CD4-positive, alpha-beta T cell (primary cell): ENCODE data around the gene SPHK1. TPM values are rescaled to one million over a fixed set of nuclear protein-coding genes. Genes with fewer than 3 reads are reported as not detected.

Experiments
- ATAC-seq: fragments of 200-7000 bp; cut with Tn5 transposase; one replicate; pipeline ENCODE4 v1.10.0; 2022; ENCODE audit warnings: mild to moderate bottlenecking; ENCODE audit not compliant: poor library complexity
- CTCF ChIA-PET: fragments of 350-600 bp; sonication (Branson Sonifier 250); formaldehyde crosslinking; loops from one replicate; lab custom pipeline; 2021; ENCODE audit warnings: antibody characterized with exemption, inconsistent platforms; lab: Charles Lee
- POLR2A ChIA-PET: fragments of 350-600 bp; sonication (Branson Sonifier 250); formaldehyde crosslinking; loops from one replicate; lab custom pipeline; 2021; ENCODE audit warnings: antibody characterized with exemption, inconsistent platforms; lab: Charles Lee
- DNase-seq, 14 experiments: peaks; one replicate each; pipeline ENCODE4 v3.0.0-alpha.2; 2013 to 2020; ENCODE audit warnings: mixed read lengths in 2 of 14
- H3K27ac ChIP-seq, 2 donors: one replicate each; pipeline versions ENCODE4 v1.5.1 to v1.7.0; 2013; ENCODE audit warnings: low read length in 2 of 2, low read depth in 1 of 2, mild to moderate bottlenecking in 1 of 2
- H3K27me3 ChIP-seq, 2 experiments: 1 replicate in 1 of 2; 2 replicates in 1 of 2; pipeline versions ENCODE4 v1.6.1 to v1.7.0; 2013; ENCODE audit warnings: low read length in 2 of 2, control low read depth in 1 of 2, mild to moderate bottlenecking in 1 of 2, moderate library complexity in 1 of 2; ENCODE audit not compliant: insufficient read depth in 2 of 2, control insufficient read depth in 1 of 2
- H3K36me3 ChIP-seq: one replicate; pipeline ENCODE4 v1.6.1; 2013; ENCODE audit warnings: low read length, control low read depth; ENCODE audit not compliant: insufficient read depth
- H3K4me1 ChIP-seq: one replicate; pipeline ENCODE4 v1.6.1; 2013; ENCODE audit warnings: low read length, control low read depth; ENCODE audit not compliant: insufficient read depth
- H3K4me3 ChIP-seq: one replicate; pipeline ENCODE4 v1.5.1; 2013; ENCODE audit warnings: mild to moderate bottlenecking, low read length, moderate library complexity
- H3K9me3 ChIP-seq, 2 experiments: 1 replicate in 1 of 2; 2 replicates in 1 of 2; pipeline versions ENCODE4 v1.6.1 to v1.7.0; 2013; ENCODE audit warnings: low read length in 2 of 2, mild to moderate bottlenecking in 2 of 2, control low read depth in 1 of 2, moderate library complexity in 1 of 2; ENCODE audit not compliant: control insufficient read depth in 1 of 2, insufficient read depth in 1 of 2
- H3K27ac Mint-ChIP-seq: one replicate; pipeline ENCODE4 v1.8.0; 2020; ENCODE audit warnings: mixed read lengths
- H3K27me3 Mint-ChIP-seq: one replicate; pipeline ENCODE4 v1.8.0; 2021; ENCODE audit warnings: mixed read lengths
- H3K36me3 Mint-ChIP-seq: one replicate; pipeline ENCODE4 v1.8.0; 2021; ENCODE audit warnings: low read depth, mixed read lengths
- H3K4me1 Mint-ChIP-seq: one replicate; pipeline ENCODE4 v1.8.0; 2021; ENCODE audit warnings: low read depth, mixed read lengths
- H3K4me3 Mint-ChIP-seq: one replicate; pipeline ENCODE4 v1.8.0; 2020; ENCODE audit warnings: mild to moderate bottlenecking, mixed read lengths
- H3K9me3 Mint-ChIP-seq: one replicate; pipeline ENCODE4 v1.8.0; 2020; ENCODE audit warnings: mixed read lengths
- CTCF ChIP-seq: fragments of 200-600 bp; IDR thresholded peaks from one replicate; pipeline ENCODE4 v1.8.0; 2022; ENCODE audit warnings: antibody characterized with exemption, mild to moderate bottlenecking
- intact Hi-C, 2 experiments: fragments of 100-400 bp; cut with DNase I in 1 of 2; cut with micrococcal nuclease in 1 of 2; formaldehyde crosslinking; loops; one replicate each; pipeline versions ENCODE4 v1.15.1 to v1.9.0; 2023 to 2025; cut with DNase I, micrococcal nuclease
- polyA plus RNA-seq, 2 donors: library from polyadenylated mRNA; unstranded; fragments of 120-200 nt; gene quantifications; one replicate each; pipeline ENCODE4 v1.2.1, GENCODE V29; 2013
- total RNA-seq, 174 experiments: library from RNA in 2 of 174; stranded (reverse) in 2 of 174; gene quantifications; one replicate each; pipeline ENCODE4 v1.2.3 and lab custom pipeline; 2021 to 2026

Gene SPHK1
- total RNA-seq (1 to 10 TPM in 1 of 2 experiments, under 1 TPM in 1; 0.45 to 1.1 TPM), total RNA-seq (lab: John Stamatoyannopoulos, UW) (0.16 to 41.9 (median 4.1) reads per million in 172 experiments)
- 1.4 TPM for polyA plus RNA-seq (2013, experiment 1 of 2)
- polyA plus RNA-seq (2013, experiment 2 of 2): 0.90 TPM

- ChIA-PET POLR2A (interaction anchor here (0.7 to 4.8 kb wide), 7 partner anchors 14 to 404 kb away, joined by 3 to 37 read pairs (median 4); partner anchors contain the start of genes PRPSAP1 and RHBDF2), CTCF (interaction anchor here (1.3 to 3.6 kb wide), 5 partner anchors 14 to 119 kb away, joined by 3 to 31 read pairs (median 11); partner anchors contain the start of genes PRPSAP1 and UBALD2)
- peak within 1 kb of the TSS; percentile 92 for H3K4me3 Mint-ChIP-seq
- peaks cover 4% of the 10 kb centered on the region for H3K27me3 Mint-ChIP-seq
- ATAC-seq: peak; percentile 40
- no peak for TF ChIP-seq CTCF
- H3K27ac Mint-ChIP-seq: no peak within 1 kb of the TSS
- peak in 12 of 14 experiments; percentile 23 to 80 (median 55) for DNase-seq
- Histone ChIP-seq H3K4me3 (peak within 1 kb of the TSS; percentile 62), H3K27me3 (peaks cover 4 to 7% of the 10 kb centered on the region in 2 experiments), H3K9me3 (no peaks in the 10 kb centered on the region), H3K27ac (no peak within 1 kb of the TSS), H3K36me3 (no peaks in the 10 kb centered on the region), H3K4me1 (peaks cover 33% of the 10 kb centered on the region)
- peaks cover 4% of the 10 kb centered on the region for H3K36me3 Mint-ChIP-seq
- no peaks in the 10 kb centered on the region for H3K9me3 Mint-ChIP-seq
- intact Hi-C loops: loop anchor here (2.0 to 10.0 kb wide), 2 partner anchors 32 to 400 kb away; partner anchors contain the start of gene PRPSAP1 (in 1 of the 2)
- peaks cover 6% of the 10 kb centered on the region for H3K4me1 Mint-ChIP-seq
Observed at GRCh38 chr17:76384222-76384986, at the start of gene SPHK1. SPHK1 (plus strand) TSS chr17:76384609; CDS start chr17:76385645, 1,036 bp downstream.

GRCh38 chr17:76335716-76336381 is 48.6 kb upstream of the SPHK1 start:
- Mint-ChIP-seq H3K4me3 (no peak overlapping the region), H3K9me3 (no peaks in the 10 kb centered on the region), H3K27ac (no peak overlapping the region), H3K27me3 (no peaks in the 10 kb centered on the region), H3K36me3 (peaks cover 27% of the 10 kb centered on the region), H3K4me1 (no peaks in the 10 kb centered on the region)
- no peaks in the 10 kb centered on the region for H3K27me3 ChIP-seq
- ATAC-seq (no peak), DNase-seq (no peak)
- peaks cover 12% of the 10 kb centered on the region for H3K36me3 ChIP-seq
- H3K27ac ChIP-seq: no peak overlapping the region
- H3K4me3 ChIP-seq: no peak overlapping the region
- H3K9me3 ChIP-seq: no peaks in the 10 kb centered on the region
- intact Hi-C loops: no loop called here
- ChIA-PET POLR2A (no interaction called here), CTCF (no interaction called here)
- H3K4me1 ChIP-seq: no peaks in the 10 kb centered on the region
- no peak for TF ChIP-seq CTCF

DNA sequence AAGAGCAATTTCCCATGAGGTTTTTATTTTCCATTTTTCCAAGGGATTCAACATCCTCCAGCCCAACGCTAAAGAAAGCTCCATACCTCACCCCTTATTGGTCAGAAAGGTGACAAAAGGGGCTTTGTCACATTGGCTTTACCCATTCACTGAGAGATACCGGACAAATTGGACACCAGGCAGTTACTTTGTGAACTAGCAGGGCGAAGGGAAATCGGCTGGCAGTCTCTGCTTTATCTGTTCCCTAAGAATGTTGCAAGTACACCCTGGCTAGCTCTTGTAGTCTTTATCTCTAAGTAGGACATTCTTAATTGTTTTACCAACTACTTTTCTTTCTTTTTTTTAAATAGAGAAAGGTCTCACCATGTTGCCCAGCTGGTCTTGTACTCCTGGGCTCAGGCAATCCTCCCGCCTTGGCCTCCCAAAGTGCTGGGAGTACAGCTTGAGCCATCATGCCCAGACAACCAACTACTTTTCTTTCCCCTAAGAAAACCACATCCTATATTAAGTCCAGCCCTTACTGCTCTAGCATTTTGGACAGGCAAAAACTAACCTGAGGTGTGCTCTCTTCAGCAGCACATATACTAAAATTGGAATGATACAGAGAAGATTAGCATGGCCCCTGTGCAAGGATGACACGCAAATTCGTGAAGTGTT is 47.5 kb upstream of the SPHK1 start:
- Mint-ChIP-seq H3K27me3 (no peaks in the 10 kb centered on the region), H3K27ac (no peak overlapping the region)
- no peak for DNase-seq

More for the DNA sequence above, 47.5 kb upstream of the SPHK1 start:
- POLR2A ChIA-PET: no interaction called here
- H3K9me3 ChIP-seq: no peaks in the 10 kb centered on the region
- no peaks in the 10 kb centered on the region for H3K27me3 ChIP-seq
- H3K9me3 Mint-ChIP-seq: no peaks in the 10 kb centered on the region
- H3K4me1 ChIP-seq: no peaks in the 10 kb centered on the region
- no peak overlapping the region for H3K4me3 ChIP-seq
- peaks cover 21% of the 10 kb centered on the region for H3K36me3 Mint-ChIP-seq
- no peak overlapping the region for H3K27ac ChIP-seq
- intact Hi-C loops: no loop called here
- no peaks in the 10 kb centered on the region for H3K4me1 Mint-ChIP-seq
- no peak for TF ChIP-seq CTCF
- ATAC-seq: no peak
- H3K36me3 ChIP-seq: peaks cover 11% of the 10 kb centered on the region
- CTCF ChIA-PET: no interaction called here
- H3K4me3 Mint-ChIP-seq: no peak overlapping the region
